SK-N-SH (cell line): ENCODE measurements around the gene DAB2. TPM values are rescaled to one million over a fixed set of nuclear protein-coding genes. Genes with fewer than 3 reads are reported as not detected.

Experiments
- CTCF ChIA-PET: fragments of 300-600, 350-600 bp; formaldehyde crosslinking; extraction: SDS; loops from one replicate; lab custom pipeline; 2021; lab: Yijun Ruan, JAX
- POLR2A ChIA-PET: fragments of 350-600 bp; sonication (Branson Sonifier 250); formaldehyde crosslinking; extraction: SDS; loops from one replicate; lab custom pipeline; 2020; ENCODE audit warnings: antibody characterized with exemption, inconsistent platforms; lab: Yijun Ruan, JAX
- DNase-seq: peaks from one replicate; pipeline ENCODE4 v3.0.0; 2012
- H2AFZ ChIP-seq: fragments of 200-600 bp; sonication (generic); 2 replicates; pipeline ENCODE4 v1.8.1; 2016; ENCODE audit warnings: antibody characterized with exemption, mild to moderate bottlenecking, low read depth
- H3F3A ChIP-seq: fragments of 200-600 bp; sonication (generic); replicated peaks from 2 replicates; pipeline ENCODE3; 2016; ENCODE audit warnings: antibody characterized with exemption, mild to moderate bottlenecking; ENCODE audit not compliant: insufficient read depth
- H3K27ac ChIP-seq, 2 experiments: fragments of 200-500 bp in 1 of 2; fragments of 200-600 bp in 1 of 2; sonication (Bioruptor generic) in 1 of 2; sonication (generic), shearing (Covaris generic) in 1 of 2; 2 replicates each; pipeline versions ENCODE4 v1.5.1 to v1.6.1; 2014 to 2016; ENCODE audit warnings: low read depth in 2 of 2, inconsistent platforms in 1 of 2, low read length in 1 of 2, mild to moderate bottlenecking in 1 of 2, mixed read lengths in 1 of 2
- H3K27me3 ChIP-seq: fragments of 200-600 bp; sonication (generic), shearing (Covaris generic); 2 replicates; pipeline ENCODE4 v1.6.1; 2016; ENCODE audit warnings: mixed run types; ENCODE audit not compliant: insufficient read depth
- H3K36me3 ChIP-seq, 2 experiments: fragments of 200-500 bp in 1 of 2; fragments of 200-600 bp in 1 of 2; sonication (Bioruptor generic) in 1 of 2; sonication (generic) in 1 of 2; replicated peaks in 1 of 2; 2 replicates each; pipeline versions ENCODE3 to v1.5.1; 2014 to 2016; ENCODE audit warnings: low read length in 1 of 2, mild to moderate bottlenecking in 1 of 2; ENCODE audit not compliant: insufficient read depth in 2 of 2, control insufficient read depth in 1 of 2
- H3K4me1 ChIP-seq, 2 experiments: fragments of 200-500 bp in 1 of 2; fragments of 200-600 bp in 1 of 2; sonication (Bioruptor generic) in 1 of 2; sonication (generic), shearing (Covaris generic) in 1 of 2; 2 replicates each; pipeline versions ENCODE4 v1.5.1 to v1.6.1; 2014 to 2016; ENCODE audit warnings: low read depth in 1 of 2, low read length in 1 of 2, mixed run types in 1 of 2; ENCODE audit not compliant: insufficient read depth in 2 of 2, control insufficient read depth in 1 of 2
- H3K4me2 ChIP-seq: fragments of 200-600 bp; sonication (generic), shearing (Covaris generic); 2 replicates; pipeline ENCODE4 v1.6.1; 2017; ENCODE audit warnings: mixed run types
- H3K4me3 ChIP-seq, 2 experiments: fragments of 200-500 bp in 1 of 2; fragments of 200-600 bp in 1 of 2; sonication (Bioruptor generic) in 1 of 2; sonication (generic), shearing (Covaris generic) in 1 of 2; 2 replicates each; pipeline versions ENCODE4 v1.5.1 to v1.8.1; 2014 to 2016; ENCODE audit warnings: low read depth in 2 of 2, inconsistent platforms in 1 of 2, low read length in 1 of 2, mild to moderate bottlenecking in 1 of 2, mixed read lengths in 1 of 2, moderate library complexity in 1 of 2
- H3K79me2 ChIP-seq: fragments of 200-600 bp; sonication (generic); 2 replicates; pipeline ENCODE4 v1.8.1; 2017; ENCODE audit warnings: mild to moderate bottlenecking; ENCODE audit not compliant: insufficient read depth
- H3K9ac ChIP-seq: fragments of 200-600 bp; sonication (generic); 2 replicates; pipeline ENCODE4 v1.6.1; 2017; ENCODE audit warnings: mixed run types
- H3K9me2 ChIP-seq: fragments of 200-600 bp; sonication (generic); 2 replicates; pipeline ENCODE4 v1.6.1; 2017; ENCODE audit warnings: mixed run types
- H3K9me3 ChIP-seq: fragments of 200-600 bp; sonication (generic); 2 replicates; pipeline ENCODE4 v1.6.1; 2017; ENCODE audit warnings: mixed run types, mild to moderate bottlenecking, moderate library complexity
- H4K20me1 ChIP-seq: fragments of 200-600 bp; sonication (generic); 2 replicates; pipeline ENCODE4 v1.6.1; 2017; ENCODE audit warnings: mild to moderate bottlenecking, mixed run types; ENCODE audit not compliant: insufficient read depth
- CHD2 ChIP-seq: fragments of 150-350 bp; IDR thresholded peaks from 2 replicates; pipeline ENCODE4 v1.6.1; 2018; ENCODE audit warnings: low read length; ENCODE audit not compliant: partially characterized antibody
- ELF1 ChIP-seq: IDR thresholded peaks from 2 replicates; pipeline ENCODE4 v1.4.0; 2012
- EP300 ChIP-seq, 2 experiments: IDR thresholded peaks; 2 replicates each; pipeline versions ENCODE4 v1.4.0 to v1.6.1; 2012; ENCODE audit warnings: borderline replicate concordance in 1 of 2, low read depth in 1 of 2, low read length in 1 of 2
- FOSL2 ChIP-seq: IDR thresholded peaks from 2 replicates; pipeline ENCODE4 v1.4.0; 2012; ENCODE audit warnings: low read depth, mild to moderate bottlenecking, moderate library complexity, borderline replicate concordance
- GABPA ChIP-seq: IDR thresholded peaks from 2 replicates; pipeline ENCODE4 v1.4.0; 2012; ENCODE audit warnings: low read depth, mild to moderate bottlenecking
- GATA2 ChIP-seq: sonication (generic); formaldehyde crosslinking; IDR thresholded peaks from 2 replicates; pipeline ENCODE4 v1.5.0; 2020; ENCODE audit warnings: mild to moderate bottlenecking, missing genetic modification reagents
- JUND ChIP-seq: IDR thresholded peaks from 2 replicates; pipeline ENCODE4 v1.4.0; 2012
- MXI1 ChIP-seq: IDR thresholded peaks from 2 replicates; pipeline ENCODE4 v1.6.1; 2012; ENCODE audit warnings: mild to moderate bottlenecking, low read depth, low read length, improper control_type of control experiment
- NFIC ChIP-seq: IDR thresholded peaks from 2 replicates; pipeline ENCODE4 v1.4.0; 2012; ENCODE audit warnings: borderline replicate concordance
- NRF1 ChIP-seq: IDR thresholded peaks from 2 replicates; pipeline ENCODE4 v1.6.1; 2012; ENCODE audit warnings: low read depth, mild to moderate bottlenecking, low read length
- RCOR1 ChIP-seq: fragments of 150-350 bp; IDR thresholded peaks from 2 replicates; pipeline ENCODE4 v1.6.1; 2017; ENCODE audit warnings: antibody characterized with exemption, low read length
- REST ChIP-seq: IDR thresholded peaks from 2 replicates; pipeline ENCODE4 v1.6.1; 2012; ENCODE audit warnings: mild to moderate bottlenecking, low read depth, low read length, moderate library complexity
- RFX5 ChIP-seq: IDR thresholded peaks from 2 replicates; pipeline ENCODE4 v1.6.1; 2012; ENCODE audit warnings: mild to moderate bottlenecking, improper control_type of control experiment, low read length
- RXRA ChIP-seq: IDR thresholded peaks from 2 replicates; pipeline ENCODE4 v1.4.0; 2012; ENCODE audit warnings: low read depth, mild to moderate bottlenecking, borderline replicate concordance
- TCF12 ChIP-seq: IDR thresholded peaks from 2 replicates; pipeline ENCODE4 v1.4.0; 2012
- WGBS: methylation state at CpG from one replicate; pipeline ENCODE4 v1.1.6; 2017; ENCODE audit warnings: low lambda C conversion rate; 5-methylcytosine and 5-hydroxymethylcytosine counted together
- polyA plus RNA-seq, 3 experiments: library from polyadenylated mRNA; depleted of rRNA; stranded (reverse); fragments of >200 nt; gene quantifications; 2 replicates each; pipeline ENCODE4 v1.2.3, GENCODE V29; 2012
- TF ChIP-seq, protein P1 (sequence below): fragments of 150-350 bp; IDR thresholded peaks from 2 replicates; pipeline ENCODE4 v1.6.1; 2017; ENCODE audit warnings: antibody characterized with exemption, low read length, low read depth, borderline replicate concordance

Gene DAB2
- polyA plus RNA-seq, 1 of the 3 experiments (the other 2 are of a cell fraction), result 23.7 TPM

- no peak overlapping the region for H3K9ac ChIP-seq
- no peak overlapping the region for H3K4me2 ChIP-seq
- no peaks in the 10 kb centered on the region for H3K79me2 ChIP-seq
- POLR2A ChIA-PET, result no interaction called here
- peaks cover 9% of the 10 kb centered on the region for H3F3A ChIP-seq
- no peaks in the 10 kb centered on the region for H3K9me2 ChIP-seq
- no peak for DNase-seq
- no peaks in the 10 kb centered on the region for H3K9me3 ChIP-seq
- no peaks in the 10 kb centered on the region; a peak in 1 of 4 replicates for H3K4me1 ChIP-seq
- no peak overlapping the region for H3K4me3 ChIP-seq
- CTCF ChIA-PET, result interaction anchor here (1.2 kb wide), 1 partner anchor 8 kb away, joined by 6 read pairs; no protein-coding TSS in a partner anchor
- TF ChIP-seq EP300 (IDR thresholded peaks at IDR 0.05; ENCODE audit: borderline replicate concordance in 1 of 2, low read depth in 1 of 2, low read length in 1 of 2) (no peak), TCF12 (no peak), NFIC (no peak), FOSL2 (no peak), GABPA (no peak), ELF1 (no peak), RFX5 (no peak), GATA2 (CRISPR knock-in tag) (no peak), NRF1 (no peak), REST (no peak), RCOR1 (no peak), MXI1 (no peak), JUND (no peak)
- TF ChIP-seq, protein P1, sequence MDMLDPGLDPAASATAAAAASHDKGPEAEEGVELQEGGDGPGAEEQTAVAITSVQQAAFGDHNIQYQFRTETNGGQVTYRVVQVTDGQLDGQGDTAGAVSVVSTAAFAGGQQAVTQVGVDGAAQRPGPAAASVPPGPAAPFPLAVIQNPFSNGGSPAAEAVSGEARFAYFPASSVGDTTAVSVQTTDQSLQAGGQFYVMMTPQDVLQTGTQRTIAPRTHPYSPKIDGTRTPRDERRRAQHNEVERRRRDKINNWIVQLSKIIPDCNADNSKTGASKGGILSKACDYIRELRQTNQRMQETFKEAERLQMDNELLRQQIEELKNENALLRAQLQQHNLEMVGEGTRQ, result no peak
- WGBS, result 12% methylated on average over 4 of the region's 4 CpGs
- H3K27ac ChIP-seq, result no peak overlapping the region
- H3K36me3 ChIP-seq, result peaks cover 18 to 25% of the 10 kb centered on the region in 2 experiments
- H2AFZ ChIP-seq, result no peak overlapping the region
- H4K20me1 ChIP-seq, result no peaks in the 10 kb centered on the region
- H3K27me3 ChIP-seq, result no peaks in the 10 kb centered on the region
These were observed 56.7 kb downstream of the DAB2 start for GRCh38 chr5:39368116-39368515.

DNA sequence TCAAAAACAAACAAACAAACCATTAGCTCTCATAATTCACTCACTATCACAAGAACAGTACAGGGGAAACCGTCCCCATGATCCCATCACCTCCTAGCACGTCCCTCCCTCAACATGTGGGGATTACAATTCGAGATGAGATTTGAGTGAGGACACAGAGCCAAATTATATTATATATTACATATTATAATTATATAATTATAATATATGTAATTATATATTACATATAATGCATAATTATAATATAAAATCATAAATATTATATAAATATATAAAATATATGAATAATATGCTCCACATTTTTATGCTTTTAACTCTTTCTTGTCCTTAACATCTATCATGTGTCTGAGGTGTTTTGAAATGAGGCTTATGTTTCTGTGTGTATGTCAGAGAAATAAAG is 57.1 kb downstream of the DAB2 start:
- CTCF ChIA-PET, result interaction anchor here (1.2 kb wide), 1 partner anchor 9 kb away, joined by 6 read pairs; no protein-coding TSS in a partner anchor
- TF ChIP-seq NFIC, result no peak
- no peak for TF ChIP-seq CHD2
- no peak for TF ChIP-seq RXRA
- TF ChIP-seq RFX5, result no peak
- TF ChIP-seq, all 33 proteins: peak for 0

More for the DNA sequence above, 57.1 kb downstream of the DAB2 start:
- H2AFZ ChIP-seq, result no peak overlapping the region
- H3F3A ChIP-seq, result peaks cover 9% of the 10 kb centered on the region
- POLR2A ChIA-PET, result no interaction called here
- WGBS, result 9% methylated on average over 3 of the region's 3 CpGs
- H3K9me3 ChIP-seq, result no peaks in the 10 kb centered on the region
- H3K36me3 ChIP-seq, result peaks cover 15 to 21% of the 10 kb centered on the region in 2 experiments
- H3K4me3 ChIP-seq, result no peak overlapping the region
- no peaks in the 10 kb centered on the region for H3K79me2 ChIP-seq
- no peaks in the 10 kb centered on the region for H4K20me1 ChIP-seq
- no peak overlapping the region for H3K9ac ChIP-seq
- no peak overlapping the region for H3K27ac ChIP-seq
- H3K4me2 ChIP-seq, result no peak overlapping the region
- H3K4me1 ChIP-seq, result no peaks in the 10 kb centered on the region; a peak in 1 of 4 replicates
- DNase-seq, result no peak
- no peaks in the 10 kb centered on the region for H3K9me2 ChIP-seq
- H3K27me3 ChIP-seq, result no peaks in the 10 kb centered on the region
